Thymus (tissue), 2 donors: Measurements from ENCODE around the gene CCDC50. TPM values are rescaled to one million over a fixed set of nuclear protein-coding genes. Genes with fewer than 3 reads are reported as not detected.

Experiments
- polyA plus RNA-seq: library from polyadenylated mRNA; stranded (reverse); fragments of 200-250 nt; gene quantifications from one replicate; pipeline ENCODE4 v1.2.3, GENCODE V29; 2013
- total RNA-seq: library from RNA; stranded (reverse); fragments of 120-200 nt; gene quantifications from one replicate; pipeline ENCODE4 v1.2.4, GENCODE V29; 2013
- donor health status: healthy.

The CCDC50 gene
- total and polyA plus RNA-seq, 2 donors = 22.0 to 30.9 TPM

Other genes starting within 250 kb of the CCDC50 start
- under 0.01 TPM for gene OSTN, start 130.2 kb upstream of the CCDC50 start, total RNA-seq
- 0.14 TPM for gene OSTN, start 130.2 kb upstream of the CCDC50 start, polyA plus RNA-seq
- gene UTS2B, start 1.1 kb downstream of the CCDC50 start, total RNA-seq = 0.09 TPM
- 0.16 TPM for gene UTS2B, start 1.1 kb downstream of the CCDC50 start, polyA plus RNA-seq
- not detected for gene PYDC2, start 131.8 kb downstream of the CCDC50 start, total RNA-seq
- gene PYDC2, start 131.8 kb downstream of the CCDC50 start, polyA plus RNA-seq = not detected